Measurements from ENCODE around the gene JOSD1. TPM values are rescaled to one million over a fixed set of nuclear protein-coding genes. Genes with fewer than 3 reads are reported as not detected.

The JOSD1 gene
- total RNA-seq, 1 experiment from 2014 or later = 19.2 TPM

DNA sequence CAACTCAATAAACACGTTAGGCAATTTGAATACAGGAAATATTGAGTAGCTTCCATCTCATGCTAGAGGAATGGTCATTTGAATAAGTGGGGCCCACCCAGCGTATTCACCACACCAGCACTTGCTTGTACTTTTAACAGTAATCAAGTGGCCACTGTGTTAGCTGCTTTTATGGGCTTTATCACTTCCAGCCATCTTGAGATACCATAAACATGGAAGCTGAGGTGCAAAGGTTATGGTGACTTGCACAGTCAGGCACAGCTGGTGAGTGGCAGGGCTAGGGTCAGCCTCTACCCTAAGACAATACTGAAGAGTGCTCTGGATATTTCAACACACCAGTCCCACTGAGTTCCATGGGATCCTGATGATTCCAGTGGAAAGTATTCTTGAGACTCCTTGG is 6.7 kb downstream of the JOSD1 start:
- peaks cover 7 to 41% (median 37%) of the 10 kb centered on the region in 3 experiments; a peak in 6 of 7 replicates for H3K36me3 Mint-ChIP-seq (ENCODE audit: insufficient read depth in 1 of 3, low read depth in 3 of 3)
- no peaks in the 10 kb centered on the region for H3K27me3 ChIP-seq (ENCODE audit: insufficient read depth, low read length)
- TF ChIP-seq, protein P1, sequence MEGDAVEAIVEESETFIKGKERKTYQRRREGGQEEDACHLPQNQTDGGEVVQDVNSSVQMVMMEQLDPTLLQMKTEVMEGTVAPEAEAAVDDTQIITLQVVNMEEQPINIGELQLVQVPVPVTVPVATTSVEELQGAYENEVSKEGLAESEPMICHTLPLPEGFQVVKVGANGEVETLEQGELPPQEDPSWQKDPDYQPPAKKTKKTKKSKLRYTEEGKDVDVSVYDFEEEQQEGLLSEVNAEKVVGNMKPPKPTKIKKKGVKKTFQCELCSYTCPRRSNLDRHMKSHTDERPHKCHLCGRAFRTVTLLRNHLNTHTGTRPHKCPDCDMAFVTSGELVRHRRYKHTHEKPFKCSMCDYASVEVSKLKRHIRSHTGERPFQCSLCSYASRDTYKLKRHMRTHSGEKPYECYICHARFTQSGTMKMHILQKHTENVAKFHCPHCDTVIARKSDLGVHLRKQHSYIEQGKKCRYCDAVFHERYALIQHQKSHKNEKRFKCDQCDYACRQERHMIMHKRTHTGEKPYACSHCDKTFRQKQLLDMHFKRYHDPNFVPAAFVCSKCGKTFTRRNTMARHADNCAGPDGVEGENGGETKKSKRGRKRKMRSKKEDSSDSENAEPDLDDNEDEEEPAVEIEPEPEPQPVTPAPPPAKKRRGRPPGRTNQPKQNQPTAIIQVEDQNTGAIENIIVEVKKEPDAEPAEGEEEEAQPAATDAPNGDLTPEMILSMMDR (conservative IDR thresholded peaks at IDR 0.05) = no peak
- H3K4me1 Mint-ChIP-seq = peaks cover 24 to 25% of the 10 kb centered on the region in 2 experiments
- peaks cover under 1% of the 10 kb centered on the region; the same call in 1 of the 2 replicates for H3K79me2 ChIP-seq (ENCODE audit: insufficient read depth, low read length)
- H3K27ac ChIP-seq (ENCODE audit: insufficient read length, low read depth, low read length) = no peak overlapping the region
- no peaks in the 10 kb centered on the region for H3K9me3 ChIP-seq (ENCODE audit: control insufficient read depth, low read depth, low read length)
- H2BK15ac ChIP-seq (ENCODE audit: low read depth, low read length) = no peak overlapping the region
- H2BK20ac ChIP-seq (ENCODE audit: low read depth, low read length, poor library complexity, severe bottlenecking) = no peak overlapping the region
- H3K4me3 Mint-ChIP-seq = no peak overlapping the region
- H3T11ph ChIP-seq (ENCODE audit: low read length) = no peak overlapping the region
- no peak overlapping the region for H2BK120ac ChIP-seq (ENCODE audit: low read depth, low read length, poor library complexity, severe bottlenecking)
- H3K79me1 ChIP-seq (ENCODE audit: insufficient read depth, low read depth, low read length, poor library complexity, severe bottlenecking) = peaks cover 3% of the 10 kb centered on the region
- WGBS (ENCODE audit: extremely low coverage, insufficient read length, low lambda C conversion rate) = no CpG with 5 or more reads among the region's 2 CpGs
- H2AK5ac ChIP-seq (ENCODE audit: insufficient read length, low read length) = no peak overlapping the region
- H4K20me1 ChIP-seq (ENCODE audit: control insufficient read depth, insufficient read depth, insufficient read length) = no peaks in the 10 kb centered on the region
- no peak overlapping the region for H3K9ac ChIP-seq (ENCODE audit: extremely low read depth, insufficient read length, low read length)
- no peak overlapping the region for H2BK12ac ChIP-seq (ENCODE audit: insufficient read length, low read depth, low read length)
- H2AFZ ChIP-seq (ENCODE audit: low read length) = no peak overlapping the region
- H3K27me3 Mint-ChIP-seq (ENCODE audit: low read depth) = no peaks in the 10 kb centered on the region
- H2BK5ac ChIP-seq (ENCODE audit: insufficient read length, low read length) = no peak overlapping the region
- H3K23ac ChIP-seq (ENCODE audit: insufficient read length, low read depth, low read length) = no peak overlapping the region
- H4K8ac ChIP-seq (replicated peaks; ENCODE audit: insufficient read length, low read depth, low read length) = no peak overlapping the region
- no peak overlapping the region for H3K14ac ChIP-seq (ENCODE audit: insufficient read depth, low read length)
- H3K4me1 ChIP-seq (ENCODE audit: insufficient read depth, low read length) = peaks cover 2% of the 10 kb centered on the region
- no peak overlapping the region for H3K4ac ChIP-seq (ENCODE audit: low read depth, low read length)
- H3K18ac ChIP-seq (ENCODE audit: insufficient read length, low read depth, low read length) = no peak overlapping the region
- no peak overlapping the region for H3K27ac Mint-ChIP-seq
- no peak overlapping the region for H3K56ac ChIP-seq (ENCODE audit: insufficient read length, low read depth, low read length)
- H3K4me2 ChIP-seq (ENCODE audit: insufficient read depth, insufficient read length, low read length) = no peak overlapping the region
- no peak for DNase-seq
- no peaks in the 10 kb centered on the region for H3K9me3 Mint-ChIP-seq
- no peak overlapping the region for H4K5ac ChIP-seq (ENCODE audit: insufficient read length, low read depth, low read length)
- H4K91ac ChIP-seq (ENCODE audit: insufficient read length, low read depth, low read length) = no peak overlapping the region
- no peaks in the 10 kb centered on the region for H3K23me2 ChIP-seq (ENCODE audit: insufficient read length, low read depth, low read length, poor library complexity, severe bottlenecking)
